GM18526 (cell line): ENCODE results near the gene MPV17.

Source experiments
- POLR2A ChIP-seq: IDR thresholded peaks from 3 replicates; pipeline ENCODE4 v1.6.1; 2011; ENCODE audit not compliant: insufficient read length; ENCODE audit errors: extremely low read depth

Gene MPV17

GRCh38 chr2:27263287-27264252, 59.3 kb downstream of the MPV17 start:
- no peak for TF ChIP-seq POLR2A

- no peak for TF ChIP-seq POLR2A
Measured at GRCh38 chr2:27262379-27263286, 60.3 kb downstream of the MPV17 start, which contains the start of gene SLC30A3. TSS of gene SLC30A3 (minus strand) at chr2:27263047. CDS start at chr2:27262906, 141 bp downstream.

- no peak for TF ChIP-seq POLR2A
Measured at GRCh38 chr2:27261926-27262298, 61.0 kb downstream of the MPV17 start.

GRCh38 chr2:27261241-27261925, 61.5 kb downstream of the MPV17 start:
- no peak for TF ChIP-seq POLR2A
